ENCODE measurements around the gene PAQR6. TPM values are rescaled to one million over a fixed set of nuclear protein-coding genes. Genes with fewer than 3 reads are reported as not detected.

PAQR6 gene
- total RNA-seq, 4 donors from 2014 or later, result 0.74 to 3.4 (median 1.6) TPM

GRCh38 chr1:156253634-156254033 is 5.8 kb upstream of the PAQR6 start:
- DNase-seq (ENCODE audit: low spot score) (no peak), ATAC-seq (ENCODE audit: low FRiP score) (no peak)
- no peak for TF ChIP-seq CTCF (IDR thresholded peaks at IDR 0.05)

GRCh38 chr1:156251527-156251926 is 3.7 kb upstream of the PAQR6 start:
- DNase-seq (ENCODE audit: low spot score) (no peak), ATAC-seq (ENCODE audit: low FRiP score) (no peak)
- TF ChIP-seq CTCF (IDR thresholded peaks at IDR 0.05), result no peak

- TF ChIP-seq CTCF (IDR thresholded peaks at IDR 0.05), result no peak
- DNase-seq (ENCODE audit: low spot score) (no peak), ATAC-seq (ENCODE audit: low FRiP score) (no peak)
Measured at GRCh38 chr1:156249593-156249992, 1.7 kb upstream of the PAQR6 start.

GRCh38 chr1:156248323-156248683 is 447 bp upstream of the PAQR6 start:
- DNase-seq (ENCODE audit: low spot score) (no peak), ATAC-seq (ENCODE audit: low FRiP score) (no peak)
- no peak for TF ChIP-seq CTCF (IDR thresholded peaks at IDR 0.05)

GRCh38 chr1:156246781-156247459 is 936 bp downstream of the PAQR6 start:
- ATAC-seq (ENCODE audit: low FRiP score) (no peak), DNase-seq (ENCODE audit: low spot score) (no peak)
- no peak for TF ChIP-seq CTCF (IDR thresholded peaks at IDR 0.05)

GRCh38 chr1:156246241-156246780 is 1.5 kb downstream of the PAQR6 start:
- TF ChIP-seq CTCF (IDR thresholded peaks at IDR 0.05), result no peak

More at GRCh38 chr1:156246241-156246780, 1.5 kb downstream of the PAQR6 start:
- ATAC-seq (ENCODE audit: low FRiP score) (no peak), DNase-seq (ENCODE audit: low spot score) (no peak)
